Measurements from ENCODE around the gene FAM114A1.
"Not testable (repeated sequence)": the region's sequence is repeated elsewhere in the genome, so short reads cannot be mapped to it uniquely, and the experiment has no call there.

FAM114A1 gene

DNA sequence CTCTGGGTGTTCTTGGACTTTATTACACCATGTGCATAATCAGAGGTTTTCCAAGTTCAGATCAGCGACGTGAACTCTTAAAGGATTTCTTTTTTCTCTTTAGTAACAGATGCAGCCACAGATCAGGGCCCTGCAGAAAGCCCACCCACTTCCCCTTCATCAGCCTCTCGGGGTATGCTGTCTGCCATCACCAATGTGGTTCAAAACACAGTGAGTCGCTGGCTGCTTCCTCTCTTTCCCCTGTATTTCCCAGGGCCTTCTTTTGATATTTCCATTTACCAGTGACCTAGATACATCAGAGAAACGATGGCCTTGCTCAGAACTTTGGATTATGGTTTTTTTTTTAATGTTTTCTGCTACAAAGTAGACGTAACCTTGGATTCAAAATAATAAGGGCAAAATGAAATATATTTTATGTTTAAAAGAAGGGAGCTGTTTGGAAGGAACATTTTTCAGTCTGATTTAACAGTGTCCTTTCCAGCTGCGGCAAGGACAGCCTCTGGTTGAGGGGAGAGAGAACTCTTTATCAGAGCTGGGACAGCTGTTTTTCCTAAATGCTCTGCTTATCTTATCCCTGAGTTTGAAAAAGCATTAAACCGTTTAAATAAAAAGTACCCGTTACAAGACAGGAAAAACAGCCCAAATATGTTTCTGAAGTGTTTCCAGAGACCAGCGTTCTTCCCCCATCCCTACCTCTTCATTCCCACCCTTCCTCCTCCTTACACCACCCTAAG is 38.2 kb downstream of the FAM114A1 start:
- no peak for TF ChIP-seq CTCF (IDR thresholded peaks at IDR 0.05)
- H2AFZ ChIP-seq = no peak overlapping the region
- no peak overlapping the region for H3K4me2 ChIP-seq (ENCODE audit: low read length)
- H3K36me3 ChIP-seq (ENCODE audit: control insufficient read depth, insufficient read depth, low read length) = no peaks in the 10 kb centered on the region
- no peak overlapping the region for H3K9ac ChIP-seq
- no peak overlapping the region for H3K4me3 ChIP-seq (ENCODE audit: low read depth, low read length)
- H3K79me2 ChIP-seq = no peaks in the 10 kb centered on the region
- H3K4me1 ChIP-seq = peaks cover 2% of the 10 kb centered on the region
- H3K27ac ChIP-seq = no peak overlapping the region
- no peaks in the 10 kb centered on the region for H3K9me3 ChIP-seq (ENCODE audit: control insufficient read depth, low read length)
- no peaks in the 10 kb centered on the region for H3K27me3 ChIP-seq (ENCODE audit: control insufficient read depth, insufficient read depth, low read length)

GRCh38 chr4:38907696-38908270 is 40.2 kb downstream of the FAM114A1 start:
- Histone ChIP-seq H3K27me3 (ENCODE audit: control insufficient read depth, insufficient read depth, low read length) (no peaks in the 10 kb centered on the region), H3K9me3 (ENCODE audit: control insufficient read depth, low read length) (no peaks in the 10 kb centered on the region), H3K27ac (no peak overlapping the region), H3K9ac (no peak overlapping the region), H3K4me3 (ENCODE audit: low read depth, low read length) (no peak overlapping the region), H3K4me2 (ENCODE audit: low read length) (no peak overlapping the region), H3K4me1 (peaks cover 2% of the 10 kb centered on the region), H3K79me2 (no peaks in the 10 kb centered on the region), H2AFZ (no peak overlapping the region), H3K36me3 (ENCODE audit: control insufficient read depth, insufficient read depth, low read length) (no peaks in the 10 kb centered on the region)
- TF ChIP-seq CTCF (IDR thresholded peaks at IDR 0.05) = no peak

DNA sequence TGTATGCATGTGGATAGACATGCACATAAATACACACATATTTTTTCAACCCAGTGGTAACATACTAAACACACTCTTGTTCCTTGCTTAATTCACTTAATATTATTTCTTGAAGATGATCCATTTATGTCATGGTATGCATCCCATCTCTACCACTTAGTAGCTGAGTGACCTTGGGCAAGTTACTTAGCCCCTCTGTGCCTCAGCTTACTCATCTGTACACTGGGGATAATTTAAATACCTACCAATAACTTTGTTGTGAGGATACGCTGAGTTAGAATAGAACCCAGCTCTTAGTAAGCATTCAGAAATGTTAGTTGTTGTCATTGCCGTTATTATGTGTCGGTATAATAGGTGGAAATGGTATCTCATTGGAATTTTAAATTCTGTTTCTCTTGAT is 41.4 kb downstream of the FAM114A1 start:
- Histone ChIP-seq H3K27ac (no peak overlapping the region), H3K9ac (no peak overlapping the region), H3K9me3 (ENCODE audit: control insufficient read depth, low read length) (no peaks in the 10 kb centered on the region), H3K4me2 (ENCODE audit: low read length) (no peak overlapping the region), H3K36me3 (ENCODE audit: control insufficient read depth, insufficient read depth, low read length) (no peaks in the 10 kb centered on the region), H3K4me1 (peaks cover 2% of the 10 kb centered on the region), H3K79me2 (no peaks in the 10 kb centered on the region), H3K4me3 (ENCODE audit: low read depth, low read length) (no peak overlapping the region), H2AFZ (no peak overlapping the region), H3K27me3 (ENCODE audit: control insufficient read depth, insufficient read depth, low read length) (no peaks in the 10 kb centered on the region)
- no peak for TF ChIP-seq CTCF (IDR thresholded peaks at IDR 0.05)

DNA sequence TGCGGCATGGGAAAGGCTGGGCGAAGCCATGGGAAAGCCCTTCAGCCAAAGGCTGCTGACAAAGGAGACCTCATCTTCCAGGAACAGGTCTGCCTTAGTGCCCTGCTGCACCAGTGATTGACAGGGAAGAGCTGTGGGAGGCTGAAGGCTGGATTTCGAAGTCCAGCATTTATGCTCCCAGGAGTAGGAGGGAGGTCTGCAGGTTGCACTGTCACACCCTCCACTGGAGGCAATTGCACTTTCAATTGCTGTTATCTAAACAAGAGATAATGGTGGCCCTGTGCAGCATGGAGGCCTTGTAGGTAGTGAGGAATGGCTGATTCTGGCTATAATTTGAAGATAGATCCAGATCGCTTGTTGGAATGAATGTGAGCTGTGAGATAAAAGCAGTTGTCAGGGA is 43.7 kb downstream of the FAM114A1 start:
- TF ChIP-seq CTCF (IDR thresholded peaks at IDR 0.05) = no peak
- no peaks in the 10 kb centered on the region for H3K36me3 ChIP-seq (ENCODE audit: control insufficient read depth, insufficient read depth, low read length)

GRCh38 chr4:38914854-38915253 is 47.2 kb downstream of the FAM114A1 start:
- no peak overlapping the region for H3K4me2 ChIP-seq (ENCODE audit: low read length)
- no peak overlapping the region for H3K27ac ChIP-seq
- no peak overlapping the region for H3K9ac ChIP-seq
- no peaks in the 10 kb centered on the region for H3K4me1 ChIP-seq
- H3K4me3 ChIP-seq (ENCODE audit: low read depth, low read length) = no peak overlapping the region
- H3K36me3 ChIP-seq (ENCODE audit: control insufficient read depth, insufficient read depth, low read length) = no peaks in the 10 kb centered on the region
- no peak for TF ChIP-seq CTCF (IDR thresholded peaks at IDR 0.05)
- H3K79me2 ChIP-seq = no peaks in the 10 kb centered on the region
- no peaks in the 10 kb centered on the region for H3K27me3 ChIP-seq (ENCODE audit: control insufficient read depth, insufficient read depth, low read length)
- H3K9me3 ChIP-seq (ENCODE audit: control insufficient read depth, low read length) = no peaks in the 10 kb centered on the region
- H2AFZ ChIP-seq = no peak overlapping the region

More for the DNA sequence above, 43.7 kb downstream of the FAM114A1 start:
- H2AFZ ChIP-seq = no peak overlapping the region
- H3K79me2 ChIP-seq = no peaks in the 10 kb centered on the region
- H3K27ac ChIP-seq = no peak overlapping the region
- no peak overlapping the region for H3K4me2 ChIP-seq (ENCODE audit: low read length)
- H3K4me1 ChIP-seq = peaks cover 2% of the 10 kb centered on the region
- H3K9me3 ChIP-seq (ENCODE audit: control insufficient read depth, low read length) = no peaks in the 10 kb centered on the region
- H3K4me3 ChIP-seq (ENCODE audit: low read depth, low read length) = no peak overlapping the region
- no peak overlapping the region for H3K9ac ChIP-seq
- H3K27me3 ChIP-seq (ENCODE audit: control insufficient read depth, insufficient read depth, low read length) = no peaks in the 10 kb centered on the region

DNA sequence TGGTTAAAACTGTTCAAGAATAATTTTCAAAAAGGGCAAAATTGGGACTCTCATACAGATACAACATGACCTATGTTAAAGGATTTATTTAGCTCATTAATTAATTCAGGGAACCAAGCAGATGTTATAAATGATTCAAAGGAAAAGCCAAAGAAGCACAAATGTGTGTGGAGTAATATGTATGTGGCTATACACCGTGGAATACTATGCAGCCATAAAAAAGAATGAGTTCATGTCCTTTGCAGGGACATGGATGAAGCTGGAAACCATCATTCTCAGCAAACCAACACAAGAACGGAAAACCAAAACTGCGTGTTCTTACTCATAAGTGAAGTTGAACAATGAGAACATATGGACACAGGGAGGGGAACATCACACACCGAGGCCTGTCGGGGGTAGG is 48.7 kb downstream of the FAM114A1 start:
- not testable (repeated sequence) for H3K36me3 ChIP-seq (ENCODE audit: control insufficient read depth, insufficient read depth, low read length); H3K9ac ChIP-seq; H3K4me3 ChIP-seq (ENCODE audit: low read depth, low read length); H3K27ac ChIP-seq; H3K27me3 ChIP-seq (ENCODE audit: control insufficient read depth, insufficient read depth, low read length); H3K4me1 ChIP-seq; H3K9me3 ChIP-seq (ENCODE audit: control insufficient read depth, low read length); H2AFZ ChIP-seq; H3K4me2 ChIP-seq (ENCODE audit: low read length); H3K79me2 ChIP-seq
